H7 (cell line): ENCODE measurements around the gene KCNC1. TPM values are rescaled to one million over a fixed set of nuclear protein-coding genes. Genes with fewer than 3 reads are reported as not detected.

ENCODE experiments used
- DNase-seq: peaks from one replicate; pipeline ENCODE4 v3.0.0; 2012
- H3K27me3 ChIP-seq: 2 replicates; pipeline ENCODE4 v1.6.0; 2011; ENCODE audit warnings: mild to moderate bottlenecking, low read length; ENCODE audit not compliant: control insufficient read depth, insufficient read depth
- H3K36me3 ChIP-seq: replicated peaks from 2 replicates; pipeline ENCODE4 v1.5.1; 2011; ENCODE audit warnings: low read length; ENCODE audit not compliant: control insufficient read depth, insufficient read depth
- H3K4me3 ChIP-seq: 2 replicates; pipeline ENCODE4 v1.5.1; 2011; ENCODE audit warnings: low read depth, mild to moderate bottlenecking, control low read depth, low read length, moderate library complexity; ENCODE audit not compliant: insufficient read depth
- total RNA-seq: library from RNA; depleted of rRNA; stranded (reverse); fragments of >200 nt; shearing (Covaris generic); gene quantifications from 2 replicates; pipeline ENCODE4 v1.2.3, GENCODE V29; 2014

Gene KCNC1
- total RNA-seq, 1 experiment from 2014 or later: not detected

DNA sequence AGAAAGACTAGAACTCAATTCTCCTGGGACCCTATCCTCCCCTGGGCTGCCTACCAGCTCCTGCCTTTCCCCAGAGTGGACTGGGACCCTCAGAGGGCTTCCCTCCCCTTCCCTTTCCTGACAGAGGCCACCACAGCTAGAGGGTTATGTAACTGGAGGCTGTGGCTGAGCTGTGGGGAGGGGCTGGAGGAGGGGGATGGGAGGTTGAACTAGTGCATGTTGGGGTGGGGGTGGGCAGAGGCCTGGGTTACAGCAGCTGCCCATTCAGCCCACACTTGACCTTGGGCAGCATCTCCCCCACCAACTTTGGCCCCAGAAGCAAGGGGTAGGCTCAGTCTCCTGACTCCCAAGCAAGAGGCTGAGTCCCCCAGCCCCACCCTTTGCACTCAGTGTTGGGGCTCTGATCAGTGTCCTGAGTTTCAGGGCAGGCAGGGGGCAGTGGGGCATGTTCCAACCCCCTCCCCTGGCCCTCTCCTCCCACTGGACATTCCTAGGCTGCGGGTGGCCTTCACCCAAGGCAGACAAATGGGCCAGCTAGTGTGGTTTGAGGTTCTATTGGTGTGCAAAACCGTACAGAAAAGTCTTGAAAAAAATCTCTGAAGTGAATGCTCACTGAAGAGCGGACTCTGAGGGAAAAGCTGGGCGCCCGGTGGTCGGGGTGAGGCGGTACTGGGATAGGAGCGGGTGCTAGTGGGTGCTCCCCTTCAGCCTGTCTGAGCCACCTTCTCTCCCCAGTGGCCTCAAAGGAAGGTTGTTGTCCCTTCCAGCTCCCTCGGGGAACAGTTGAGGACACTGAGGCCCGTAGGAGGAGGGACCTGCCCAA is 3.8 kb downstream of the KCNC1 start:
- H3K4me3 ChIP-seq: no peak overlapping the region
- peaks cover 55% of the 10 kb centered on the region for H3K27me3 ChIP-seq
- no peaks in the 10 kb centered on the region for H3K36me3 ChIP-seq
- no peak for DNase-seq

DNA sequence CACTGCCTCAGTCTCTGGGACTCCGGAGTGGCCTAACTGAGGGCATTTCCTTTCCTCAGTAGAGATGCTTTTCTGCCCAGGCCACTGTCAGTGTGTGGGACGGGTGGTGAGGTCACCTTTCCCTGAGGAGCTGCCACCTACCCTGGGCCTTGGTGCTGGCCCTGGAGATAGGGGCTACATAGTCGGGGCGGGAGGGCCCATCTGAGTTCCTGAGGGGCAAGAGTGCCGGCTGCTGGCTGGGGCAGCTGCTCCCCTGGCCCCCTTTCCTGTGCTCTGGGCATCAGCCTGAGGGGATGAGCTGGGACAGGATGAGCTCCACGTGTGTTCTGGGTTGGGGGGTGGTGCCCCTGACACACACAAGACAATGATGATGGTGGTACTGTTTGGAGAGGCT is 5.4 kb downstream of the KCNC1 start:
- H3K4me3 ChIP-seq: no peak overlapping the region
- no peaks in the 10 kb centered on the region for H3K36me3 ChIP-seq
- peaks cover 43% of the 10 kb centered on the region for H3K27me3 ChIP-seq
- no peak for DNase-seq

DNA sequence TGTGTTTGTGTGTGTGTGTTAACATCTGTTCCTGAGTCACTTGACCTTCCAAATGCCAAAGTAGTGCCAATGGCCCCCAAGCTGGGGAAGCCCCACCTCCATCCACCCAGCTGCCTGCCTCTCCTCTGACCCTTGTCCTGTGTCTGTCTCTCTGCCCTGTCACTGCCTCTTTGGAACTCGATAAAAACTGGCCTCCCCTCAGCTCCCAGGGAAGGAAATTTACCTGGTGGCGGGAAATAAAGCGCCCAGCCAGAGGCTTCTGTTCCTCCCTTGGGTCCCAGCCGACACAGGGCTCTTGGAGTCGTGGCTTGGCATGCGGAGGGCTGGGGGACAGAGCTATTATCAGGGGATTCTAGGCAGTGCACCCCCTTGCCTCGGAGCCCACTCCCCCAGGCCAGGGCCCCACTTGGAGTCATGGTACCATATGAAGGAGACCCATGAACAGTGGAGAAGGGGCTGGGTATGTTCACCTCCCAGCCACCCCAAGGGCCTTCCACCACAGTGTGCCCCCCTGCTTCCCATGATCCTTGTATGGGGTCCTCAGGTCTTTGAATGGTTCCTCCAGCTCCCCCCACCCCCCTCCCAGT is 6.2 kb downstream of the KCNC1 start:
- DNase-seq: no peak
- H3K4me3 ChIP-seq: no peak overlapping the region
- peaks cover 35% of the 10 kb centered on the region for H3K27me3 ChIP-seq
- H3K36me3 ChIP-seq: no peaks in the 10 kb centered on the region

DNA sequence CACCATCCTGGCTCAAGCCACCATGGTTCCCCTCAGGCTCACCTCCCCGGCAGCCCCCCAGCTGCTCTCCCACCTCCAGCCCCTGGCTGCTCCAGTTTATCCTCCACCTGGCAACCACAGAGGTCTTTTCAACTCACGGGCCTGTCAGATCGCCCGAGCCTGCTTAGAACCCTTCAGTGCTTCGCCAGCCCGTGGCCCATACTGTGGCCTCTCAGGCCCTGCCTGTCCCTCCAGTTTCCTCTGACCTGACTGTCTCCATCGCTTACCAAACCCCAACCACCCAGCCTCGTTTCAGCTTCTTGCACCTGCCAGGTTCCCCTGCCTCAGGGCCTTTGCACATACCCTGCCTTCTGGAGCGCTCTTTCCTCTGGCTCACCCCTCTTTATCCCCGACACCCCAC is 6.9 kb downstream of the KCNC1 start:
- Histone ChIP-seq H3K4me3 (no peak overlapping the region), H3K36me3 (no peaks in the 10 kb centered on the region), H3K27me3 (peaks cover 28% of the 10 kb centered on the region)
- no peak for DNase-seq

DNA sequence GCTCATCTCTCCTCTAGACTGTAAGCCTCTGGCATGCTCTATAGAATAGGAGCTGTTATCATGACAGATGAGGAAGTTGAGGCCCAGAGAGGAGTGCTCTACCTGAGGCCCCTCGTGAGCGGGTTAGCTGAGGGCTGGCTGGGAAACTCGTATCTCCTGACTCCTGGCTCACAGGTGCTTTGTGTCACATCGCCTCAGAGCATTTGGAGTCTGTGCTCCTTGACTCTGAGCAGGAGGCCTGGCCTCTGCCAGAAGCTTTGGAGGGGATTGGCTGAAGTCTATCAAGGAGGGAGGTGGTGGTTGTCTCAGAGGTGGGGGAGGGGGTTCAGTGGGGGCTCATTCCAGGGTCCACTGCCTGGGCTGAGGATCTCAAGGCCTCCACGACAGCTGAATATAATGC is 7.4 kb downstream of the KCNC1 start:
- H3K27me3 ChIP-seq: peaks cover 23% of the 10 kb centered on the region
- no peak for DNase-seq
- H3K36me3 ChIP-seq: no peaks in the 10 kb centered on the region
- no peak overlapping the region for H3K4me3 ChIP-seq

DNA sequence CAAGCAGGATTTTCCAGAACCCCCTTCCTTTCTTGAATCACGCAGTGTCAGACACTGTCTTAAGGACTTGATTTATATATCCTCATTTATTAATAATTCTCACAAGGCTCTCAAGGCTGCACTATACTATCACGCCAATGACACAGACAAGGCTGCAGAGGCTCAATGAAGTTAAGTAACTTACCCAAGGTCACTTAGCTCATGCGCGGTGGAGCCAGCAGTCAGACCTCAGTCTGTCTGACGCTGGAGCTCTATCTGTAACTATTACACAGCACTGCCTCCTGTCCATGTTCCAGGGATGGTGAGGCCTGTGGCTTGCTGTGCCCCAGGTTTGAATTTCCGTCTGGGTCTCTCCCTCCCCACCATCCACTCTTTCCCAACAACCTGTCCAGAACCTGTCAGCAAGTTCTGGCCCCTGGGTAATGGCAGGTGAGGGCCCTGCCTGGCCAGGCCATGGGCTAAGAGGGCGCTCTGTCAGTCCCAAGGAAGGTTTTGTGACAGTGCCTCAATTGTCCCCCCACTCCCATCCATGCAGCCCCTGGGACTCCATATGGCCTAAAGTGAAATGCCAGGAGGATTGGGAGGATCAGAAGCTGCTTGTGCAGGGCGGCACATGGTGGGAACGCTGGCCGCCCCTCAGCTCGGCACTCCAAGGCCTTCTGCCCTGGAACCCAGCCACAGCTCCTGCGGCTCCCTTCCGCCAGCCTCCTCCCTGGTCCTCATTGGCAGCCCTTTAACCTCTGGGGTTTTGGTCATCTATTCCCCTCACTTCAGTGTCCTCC is 8.6 kb downstream of the KCNC1 start:
- DNase-seq: no peak
- no peaks in the 10 kb centered on the region for H3K36me3 ChIP-seq
- peaks cover 11% of the 10 kb centered on the region for H3K27me3 ChIP-seq
- no peak overlapping the region for H3K4me3 ChIP-seq

DNA sequence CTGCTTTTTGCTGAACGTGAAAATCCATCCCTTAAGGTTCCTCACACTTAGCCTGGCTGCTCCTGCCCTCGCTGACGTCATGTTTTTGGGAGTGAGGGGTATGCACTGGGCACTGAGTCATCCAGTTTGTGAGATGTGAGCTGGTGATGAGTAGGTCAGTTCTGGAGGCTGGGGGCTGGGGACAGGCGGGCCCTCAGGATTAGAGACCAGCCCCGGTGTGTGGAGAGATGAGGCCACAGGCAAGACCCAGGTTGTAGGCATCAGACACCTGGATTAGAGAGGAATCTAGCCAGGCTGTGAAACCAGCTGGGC is 9.2 kb downstream of the KCNC1 start:
- Histone ChIP-seq H3K4me3 (no peak overlapping the region), H3K27me3 (peaks cover 5% of the 10 kb centered on the region), H3K36me3 (no peaks in the 10 kb centered on the region)
- DNase-seq: no peak

DNA sequence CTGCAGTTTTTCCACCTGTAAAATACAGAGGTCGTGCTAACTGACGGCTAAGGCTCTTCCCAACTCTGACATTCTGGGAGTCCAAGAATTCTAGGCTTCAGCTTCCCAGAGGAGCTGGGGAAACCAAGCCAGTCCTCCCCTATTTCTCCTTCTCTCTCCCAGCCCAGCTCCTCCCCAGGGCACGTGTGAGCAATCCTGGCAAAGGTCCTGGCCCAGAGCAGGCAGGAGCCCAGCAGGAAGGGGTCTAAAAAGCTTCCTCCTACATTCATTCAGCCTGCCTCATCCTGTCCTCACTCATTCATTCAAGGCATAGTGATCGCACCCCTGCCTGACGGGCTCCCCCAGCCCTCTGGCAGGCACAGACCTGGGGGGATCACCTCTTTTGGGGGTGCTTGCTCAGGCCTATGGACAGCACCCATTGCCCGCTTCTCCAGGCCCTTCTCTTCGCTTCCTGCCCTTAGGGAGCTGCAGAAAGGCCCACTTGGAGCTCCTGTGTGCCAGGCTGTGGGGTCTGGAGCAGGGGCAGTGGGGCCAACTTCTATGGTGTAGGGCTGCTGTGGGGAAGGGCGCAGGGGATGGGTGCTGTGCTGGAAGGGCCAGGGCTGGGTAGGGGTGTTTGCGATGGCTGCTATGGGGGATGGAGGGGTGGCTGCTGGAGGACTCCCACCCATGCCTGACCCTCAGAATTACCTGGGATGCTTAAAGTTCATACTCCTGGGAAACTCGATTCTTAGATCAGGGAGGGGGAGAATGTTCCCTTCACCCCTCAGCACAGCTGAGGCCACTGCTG is 9.8 kb downstream of the KCNC1 start:
- H3K36me3 ChIP-seq: no peaks in the 10 kb centered on the region
- peaks cover under 1% of the 10 kb centered on the region; the same call in 1 of the 2 replicates for H3K27me3 ChIP-seq
- no peak for DNase-seq
- H3K4me3 ChIP-seq: no peak overlapping the region

DNA sequence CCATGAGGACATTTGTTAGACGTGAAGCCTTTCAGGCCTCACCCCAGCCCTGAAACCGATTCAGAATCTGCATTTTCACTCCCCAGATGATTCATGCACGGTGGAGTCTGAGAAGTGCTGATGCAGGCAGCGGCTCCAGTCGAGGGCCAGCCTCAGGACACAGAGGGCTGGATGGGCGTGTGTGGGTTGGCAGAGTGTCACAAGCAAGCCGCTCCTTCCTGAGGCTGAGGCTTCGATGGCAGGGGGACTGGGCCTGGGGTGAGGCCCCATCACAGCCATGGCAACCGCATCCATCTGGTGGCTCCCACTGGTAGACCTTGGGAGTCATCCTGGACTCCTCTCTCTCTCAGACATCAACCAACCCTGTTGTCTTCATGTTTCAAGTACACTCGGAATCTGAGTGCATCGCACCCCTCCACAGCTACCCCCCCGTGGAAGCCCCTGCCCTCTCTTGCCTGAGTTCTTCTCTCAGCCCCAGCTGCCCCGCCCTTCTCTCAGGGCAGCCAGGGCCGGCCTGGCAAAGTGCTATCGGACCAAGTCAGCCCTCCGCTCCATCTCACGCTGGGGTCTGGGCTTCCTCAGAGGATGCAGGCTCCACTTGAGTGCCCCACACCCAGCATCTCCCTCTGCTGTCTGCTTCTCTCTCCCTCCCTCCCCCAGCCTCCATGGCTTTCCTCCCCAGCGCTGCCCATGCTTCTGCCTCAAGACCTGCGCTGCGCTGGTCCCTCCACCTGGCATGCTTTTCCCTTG is 10.6 kb downstream of the KCNC1 start:
- Histone ChIP-seq H3K27me3 (no peaks in the 10 kb centered on the region), H3K4me3 (no peak overlapping the region), H3K36me3 (no peaks in the 10 kb centered on the region)
- DNase-seq: no peak

DNA sequence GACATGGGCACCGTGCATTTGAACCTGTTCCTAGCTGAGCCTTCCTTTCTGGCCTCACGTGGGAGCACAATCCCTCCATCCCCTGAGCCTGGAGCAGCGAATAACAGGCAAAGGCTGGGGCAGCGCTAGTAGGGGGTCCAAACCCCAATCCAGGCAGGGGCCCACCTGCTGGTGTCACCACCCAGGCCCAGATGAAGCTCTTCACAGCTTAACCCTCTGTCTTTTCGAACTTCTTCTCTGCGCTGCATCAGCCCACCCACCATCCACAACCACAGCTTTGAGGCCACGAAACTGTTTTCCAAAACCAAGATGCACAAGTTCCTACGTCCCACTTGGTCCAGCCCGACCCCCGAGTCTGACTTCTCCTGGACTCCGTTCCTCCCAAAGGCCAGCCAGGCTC is 11.5 kb downstream of the KCNC1 start:
- no peaks in the 10 kb centered on the region for H3K36me3 ChIP-seq
- DNase-seq: no peak
- no peaks in the 10 kb centered on the region for H3K27me3 ChIP-seq
- no peak overlapping the region for H3K4me3 ChIP-seq

DNA sequence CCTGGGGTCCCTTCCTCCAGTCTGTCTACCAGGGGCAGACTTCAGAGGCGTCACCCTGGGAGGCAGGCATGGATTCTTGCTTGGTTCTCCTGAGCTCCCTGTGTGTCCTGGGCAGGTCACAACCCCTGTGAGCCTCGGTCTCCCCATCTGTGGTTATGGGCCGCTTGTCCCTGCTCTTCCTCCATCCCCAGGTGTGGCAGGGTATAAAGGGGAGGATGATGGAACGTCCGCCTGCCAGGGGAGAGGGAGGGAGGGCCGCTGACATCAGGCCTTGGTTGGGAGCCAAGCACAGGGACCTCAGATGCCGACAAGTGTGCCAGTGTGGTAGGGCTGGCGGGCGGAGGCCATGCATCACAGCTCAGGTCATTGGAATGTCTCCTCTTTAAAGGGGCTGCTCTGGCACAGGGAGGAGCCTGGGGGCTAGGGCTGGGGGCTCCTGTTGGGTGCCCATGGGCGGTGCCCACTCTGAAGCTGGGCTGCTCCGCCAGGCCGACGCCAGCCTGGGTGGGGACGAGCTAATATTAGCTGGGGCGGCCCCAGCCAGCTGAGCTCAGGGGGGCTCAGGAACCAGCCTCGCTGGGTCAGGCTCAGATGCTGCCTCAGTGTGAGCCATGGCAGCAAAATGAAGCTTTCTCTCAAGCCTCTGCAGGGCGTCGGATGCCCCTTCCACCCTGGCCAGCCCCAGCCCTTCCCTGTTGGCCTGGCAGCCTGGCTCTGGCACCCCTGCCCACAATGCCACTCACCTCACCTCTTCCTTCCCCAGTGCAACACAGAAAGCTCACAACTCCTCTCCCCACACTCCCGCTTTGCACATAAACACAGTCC is 12.8 kb downstream of the KCNC1 start:
- Histone ChIP-seq H3K4me3 (no peak overlapping the region), H3K27me3 (no peaks in the 10 kb centered on the region), H3K36me3 (no peaks in the 10 kb centered on the region)
- DNase-seq: no peak

DNA sequence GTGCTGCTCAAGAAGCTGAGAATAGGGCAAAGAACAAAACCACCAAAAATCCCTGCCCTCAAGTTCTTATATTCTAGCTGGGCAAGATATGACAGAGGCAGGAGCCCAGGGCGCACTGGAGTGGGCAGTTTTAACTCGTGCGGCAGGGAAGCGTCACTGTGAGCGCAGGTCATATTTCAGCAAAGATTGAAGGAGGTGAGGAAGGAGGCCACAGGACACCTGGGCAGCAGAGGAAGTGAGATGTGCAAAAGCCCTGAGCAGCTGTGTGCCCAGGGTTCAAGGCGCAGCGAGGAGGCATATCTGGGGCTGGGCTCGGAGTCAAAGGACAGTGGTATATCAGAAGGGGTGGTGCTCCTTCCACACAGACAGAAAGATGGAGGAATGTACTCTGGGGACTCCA is 13.5 kb downstream of the KCNC1 start:
- H3K36me3 ChIP-seq: no peaks in the 10 kb centered on the region
- no peaks in the 10 kb centered on the region for H3K27me3 ChIP-seq
- no peak for DNase-seq
- H3K4me3 ChIP-seq: no peak overlapping the region
